Activated CD8-positive, alpha-beta memory T cell treated with anti-CD3 and anti-CD28 coated beads, Interleukin-2, amount 50 U/mL, for 4 hours (primary cell): ENCODE results near the gene DCLK1.

ENCODE experiments used
- DNase-seq: peaks from one replicate; pipeline ENCODE4 v3.0.0-alpha.2; 2020

DCLK1 gene

DNA sequence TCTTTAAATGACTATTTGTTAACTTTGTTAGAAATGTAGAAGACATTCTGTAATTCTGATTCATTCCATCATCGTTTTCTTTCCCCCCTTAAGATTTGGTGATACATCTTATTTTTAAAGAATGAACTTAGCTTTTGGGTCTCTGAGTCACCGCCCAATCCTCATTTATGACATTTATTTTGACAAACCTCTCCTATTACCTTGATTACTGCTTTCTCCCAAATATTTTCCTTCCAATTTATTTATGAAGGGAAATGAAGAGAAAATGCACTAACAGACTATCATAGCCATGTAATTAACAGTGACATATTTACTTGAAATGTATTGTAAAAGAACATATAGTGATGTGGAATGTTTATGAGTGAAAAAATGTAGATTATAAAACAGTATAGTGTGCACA, 241.6 kb downstream of the DCLK1 start:
- no peak for DNase-seq

DNA sequence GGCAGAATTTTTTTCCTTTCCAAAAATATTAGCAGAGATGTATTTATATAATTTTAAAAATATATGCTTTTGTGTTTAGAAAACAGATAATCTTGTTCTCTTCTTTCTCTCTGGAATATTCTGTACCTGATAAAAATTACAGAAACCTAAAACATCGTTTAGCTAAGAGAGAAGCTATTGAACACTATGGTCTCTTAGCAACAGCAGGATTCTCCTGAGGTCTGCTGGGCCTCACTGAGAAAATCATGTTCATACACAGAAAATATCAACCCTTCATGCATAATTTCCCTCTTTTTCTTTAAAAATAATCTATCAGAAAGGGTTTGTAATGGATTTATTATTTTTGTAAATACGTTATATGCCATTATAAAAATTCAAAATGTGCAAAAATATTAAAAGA, 242.2 kb downstream of the DCLK1 start:
- DNase-seq: no peak

DNA sequence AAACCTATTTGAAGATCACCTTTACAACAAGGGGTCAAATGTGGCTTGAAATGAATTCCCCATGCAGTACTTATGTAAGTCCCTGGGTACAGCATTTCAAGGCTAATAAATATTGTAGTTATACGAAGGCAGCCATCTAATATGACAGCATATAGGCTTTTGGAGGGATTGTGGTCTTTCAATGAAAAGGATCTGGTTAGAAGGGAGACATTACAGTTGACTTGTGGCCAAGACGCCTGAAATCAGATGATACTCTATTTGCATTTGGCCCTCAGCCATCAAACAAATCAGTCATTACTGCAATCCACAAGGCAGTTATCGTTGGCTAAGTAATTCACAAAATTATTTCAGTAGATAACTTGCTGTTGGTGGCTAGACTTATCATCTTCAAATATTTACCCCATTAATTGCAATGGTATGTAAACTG, 242.7 kb downstream of the DCLK1 start:
- no peak for DNase-seq

DNA sequence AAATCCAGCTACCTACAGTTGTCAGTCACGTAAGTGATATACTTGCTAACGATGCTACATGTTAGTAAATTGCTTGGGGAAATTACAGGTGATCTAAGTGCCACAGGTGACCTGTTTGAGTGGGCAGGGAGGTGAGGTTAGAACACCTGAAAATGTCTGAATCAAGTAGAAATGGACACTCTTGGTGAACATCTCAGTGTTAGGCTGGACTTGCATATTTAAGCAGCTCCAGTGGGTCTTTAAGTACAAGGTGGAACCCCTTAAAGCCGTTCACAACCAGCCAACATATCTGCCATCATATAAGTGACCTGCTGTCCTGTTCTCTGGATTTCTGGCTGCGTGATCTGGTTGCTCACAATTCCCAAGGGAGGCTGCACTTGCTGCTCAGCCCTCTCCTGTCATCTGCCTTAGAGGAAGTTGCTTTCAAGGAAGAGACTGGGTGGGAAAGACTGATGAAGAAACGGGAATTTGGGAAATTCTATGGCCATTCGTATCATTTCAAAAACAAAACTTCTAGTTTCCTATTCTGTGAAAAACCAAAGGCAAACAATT, 244.0 kb downstream of the DCLK1 start:
- no peak for DNase-seq

DNA sequence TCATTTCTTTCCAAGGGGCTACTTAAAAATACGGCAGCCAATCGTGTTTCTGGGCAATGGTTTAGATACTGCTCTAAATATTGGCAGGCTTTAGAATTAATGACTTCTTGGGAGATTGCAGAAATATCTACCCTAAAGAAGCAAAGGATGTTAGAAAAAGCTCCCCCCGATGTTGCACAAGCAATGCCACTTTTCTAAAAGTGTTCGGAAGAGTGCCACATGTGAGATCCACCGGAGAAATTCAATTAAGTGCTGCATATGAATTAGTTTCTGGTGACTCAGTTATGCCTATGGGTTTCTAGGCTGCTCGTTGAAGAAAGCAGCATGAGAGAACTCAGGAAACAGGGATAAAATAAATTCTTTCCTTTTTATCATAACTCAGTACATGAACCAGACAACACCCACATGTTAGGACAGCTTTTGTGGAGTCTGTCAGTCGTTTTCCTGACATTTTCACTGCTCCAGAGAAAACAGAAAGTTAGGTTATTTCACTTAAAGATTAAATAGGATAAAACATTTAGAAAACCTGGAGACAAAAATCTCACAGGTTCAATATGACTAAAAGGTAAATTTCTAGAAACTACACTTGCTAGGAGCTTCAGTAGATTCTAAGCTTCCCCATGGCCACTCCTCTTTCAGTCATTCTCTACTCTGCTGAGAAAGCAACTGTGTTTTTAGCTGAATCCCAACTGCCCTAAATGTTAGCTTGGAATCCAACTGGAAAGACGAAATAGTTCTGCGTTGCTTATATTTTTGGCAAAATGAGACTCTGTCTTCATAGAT, 244.7 kb downstream of the DCLK1 start:
- no peak for DNase-seq

DNA sequence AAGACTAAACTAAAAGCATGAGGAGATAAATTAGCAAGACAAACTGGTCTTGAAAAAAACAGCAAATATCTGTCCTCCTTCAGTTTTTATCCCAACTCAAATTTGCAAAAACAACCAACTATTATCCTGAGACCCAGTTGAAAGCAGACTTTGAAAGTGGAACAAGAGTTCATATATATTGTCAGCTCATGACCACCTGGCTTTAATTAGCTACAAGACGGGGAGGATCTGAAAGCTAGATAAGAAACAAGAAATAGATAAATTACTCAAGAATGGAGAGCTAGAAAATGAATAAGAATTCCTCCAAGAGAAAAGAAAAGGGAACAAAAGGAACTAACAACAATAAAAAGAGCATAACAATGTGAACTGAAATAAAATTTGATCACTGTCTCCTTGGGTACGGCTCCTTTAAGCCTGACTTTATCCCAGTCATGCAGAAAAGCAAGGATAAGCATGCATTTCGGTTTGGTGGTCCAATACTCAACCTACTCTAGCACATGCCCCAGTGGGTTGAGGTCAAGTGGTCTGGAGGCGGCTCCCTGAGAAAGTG, 246.9 kb downstream of the DCLK1 start:
- DNase-seq: no peak

DNA sequence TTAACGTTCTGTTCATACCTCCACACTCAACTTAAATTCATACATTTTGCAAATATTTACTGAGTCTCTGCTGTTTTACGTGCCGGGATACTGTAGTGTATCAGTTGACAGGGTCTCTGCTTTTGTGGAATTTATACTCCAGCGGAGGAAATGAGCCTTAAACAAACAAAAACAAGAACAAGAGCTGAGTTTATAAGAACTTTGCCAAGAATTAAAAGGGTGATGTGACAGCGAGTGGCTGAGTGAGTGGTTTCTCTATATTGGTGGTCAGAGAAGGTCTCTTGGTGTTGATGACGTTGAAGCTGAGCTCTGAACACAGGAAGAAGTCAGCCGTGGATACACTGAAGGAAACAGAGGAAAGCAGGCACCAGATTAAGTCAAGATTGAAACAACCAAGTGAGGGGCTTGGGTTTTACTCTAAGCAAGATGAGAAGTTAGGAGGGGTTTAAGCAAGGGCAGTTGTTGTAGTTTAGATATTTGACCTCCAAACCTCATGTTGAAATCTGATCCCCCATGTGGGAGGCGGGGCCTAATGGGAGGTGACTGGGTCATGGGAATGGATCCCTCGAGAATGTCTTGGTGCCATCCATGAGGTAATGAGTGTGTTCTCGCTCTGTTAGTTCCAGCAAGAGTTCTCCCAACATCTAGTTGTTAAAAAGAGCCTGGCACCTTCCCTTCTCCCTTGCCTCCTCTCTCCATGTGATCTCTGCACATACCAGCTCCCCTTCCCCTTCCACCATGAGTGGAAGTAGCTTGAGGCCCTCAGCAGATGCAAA, 248.3 kb downstream of the DCLK1 start:
- DNase-seq: no peak

DNA sequence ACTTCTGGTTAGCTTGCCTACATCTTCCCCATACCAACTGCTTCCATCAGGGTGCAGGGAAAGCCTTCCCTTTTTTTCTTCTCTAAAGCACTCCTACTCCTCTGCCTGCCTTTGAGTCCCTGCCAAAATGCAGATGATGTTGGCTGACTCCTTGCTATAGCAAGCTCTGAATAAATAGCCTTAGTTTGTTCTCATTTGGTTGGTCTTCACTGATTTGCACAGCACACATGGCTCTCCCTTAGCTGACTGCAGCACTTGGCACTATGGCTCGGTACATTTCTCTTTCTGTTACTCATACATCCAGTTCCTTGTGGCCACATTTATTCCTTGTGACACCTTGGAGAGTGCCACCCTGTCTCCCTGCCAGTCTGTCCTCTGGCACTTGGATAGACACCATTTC, 249.8 kb downstream of the DCLK1 start:
- DNase-seq: no peak

DNA sequence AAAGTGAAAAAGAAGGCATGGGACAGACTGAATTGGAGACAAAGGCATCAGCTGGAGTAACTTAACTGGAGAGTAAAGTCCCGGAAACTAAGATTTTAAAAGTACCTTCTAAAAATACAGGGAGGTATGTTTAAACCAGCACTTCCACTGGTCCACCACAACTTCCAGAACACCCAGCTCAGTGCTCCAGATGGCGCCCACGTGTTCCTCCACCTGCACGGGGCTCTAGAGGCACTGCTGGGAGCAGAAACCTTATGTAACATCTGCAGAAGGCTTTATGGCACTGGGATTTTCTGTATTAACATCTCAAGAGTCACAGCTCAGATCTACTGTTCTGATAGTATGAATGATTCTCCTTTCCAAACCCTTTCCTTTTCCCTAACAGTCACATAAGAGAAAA, 252.1 kb downstream of the DCLK1 start:
- DNase-seq: no peak

DNA sequence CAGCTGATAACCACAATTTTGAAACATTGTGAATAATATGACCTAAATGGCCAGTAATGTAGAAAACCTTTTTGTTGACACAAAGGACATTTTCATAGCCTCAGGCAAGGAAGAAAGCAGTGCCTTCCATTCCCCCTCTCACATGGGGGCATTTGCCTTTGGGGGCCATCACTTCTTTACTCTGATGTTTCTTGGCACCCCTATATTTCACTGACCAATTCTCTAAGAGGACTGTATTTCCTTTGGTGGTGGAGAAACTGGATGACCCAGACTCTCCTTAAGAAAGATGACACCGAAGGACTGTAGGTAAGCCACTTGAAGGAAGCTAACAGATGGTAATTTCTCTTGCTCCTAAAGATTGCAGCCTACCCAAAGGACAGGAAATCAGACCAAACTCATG, 254.6 kb downstream of the DCLK1 start:
- no peak for DNase-seq

DNA sequence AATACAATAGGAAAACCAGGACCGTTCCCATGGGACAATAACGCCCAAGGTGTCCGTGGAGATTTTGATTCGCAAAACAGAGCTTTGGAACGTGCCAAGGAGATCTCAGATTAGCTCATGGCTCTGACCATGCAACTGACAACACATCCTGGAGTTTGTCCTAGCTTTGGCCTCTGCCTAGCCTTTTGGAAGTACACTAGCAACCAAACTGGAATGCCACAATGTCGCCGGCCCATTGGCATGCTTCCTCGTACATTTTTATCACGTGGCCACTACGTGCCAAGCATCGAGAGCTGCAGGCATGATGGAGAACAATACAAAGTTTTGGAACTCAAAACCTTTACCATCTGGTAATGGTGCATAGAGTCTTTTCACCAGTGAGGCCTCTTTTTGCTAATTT, 256.5 kb downstream of the DCLK1 start:
- DNase-seq: no peak

DNA sequence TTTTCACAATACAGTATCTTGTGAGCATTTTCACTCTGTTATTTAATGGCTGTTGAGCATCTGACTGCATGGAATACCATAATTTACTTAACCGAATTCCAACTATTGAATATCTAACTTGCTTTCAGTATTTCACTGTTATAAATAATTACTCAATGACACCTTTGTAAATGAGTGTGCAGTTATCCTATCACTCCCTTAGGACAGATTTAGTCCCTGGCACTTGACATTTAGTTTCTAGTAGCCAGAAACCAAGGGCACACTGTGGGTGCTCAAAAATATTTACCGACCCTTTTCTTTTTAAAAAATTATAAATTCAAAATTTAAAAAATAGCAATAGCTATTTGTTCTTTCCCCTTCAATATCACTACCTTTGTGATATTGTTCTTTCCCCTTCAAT, 258.8 kb downstream of the DCLK1 start:
- DNase-seq: no peak

DNA sequence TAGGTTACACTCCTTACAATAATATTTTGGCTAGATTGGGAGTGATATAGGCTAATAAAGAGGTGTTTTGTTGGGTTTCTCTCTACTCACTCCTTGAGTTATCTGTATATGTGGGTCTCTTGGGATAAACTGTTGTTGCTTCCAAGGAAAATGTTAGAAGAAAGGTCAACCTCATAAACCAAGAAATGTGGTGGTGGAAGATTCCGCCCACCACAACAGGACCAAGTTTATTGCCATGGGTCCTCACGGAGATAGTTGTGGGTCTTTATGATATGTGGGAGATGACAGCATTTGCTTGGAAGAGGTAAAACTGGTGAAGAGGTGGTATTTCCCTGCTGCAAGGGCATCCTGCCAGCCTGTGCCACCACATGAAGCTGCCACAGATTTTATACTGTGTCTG, 259.6 kb downstream of the DCLK1 start:
- no peak for DNase-seq

DNA sequence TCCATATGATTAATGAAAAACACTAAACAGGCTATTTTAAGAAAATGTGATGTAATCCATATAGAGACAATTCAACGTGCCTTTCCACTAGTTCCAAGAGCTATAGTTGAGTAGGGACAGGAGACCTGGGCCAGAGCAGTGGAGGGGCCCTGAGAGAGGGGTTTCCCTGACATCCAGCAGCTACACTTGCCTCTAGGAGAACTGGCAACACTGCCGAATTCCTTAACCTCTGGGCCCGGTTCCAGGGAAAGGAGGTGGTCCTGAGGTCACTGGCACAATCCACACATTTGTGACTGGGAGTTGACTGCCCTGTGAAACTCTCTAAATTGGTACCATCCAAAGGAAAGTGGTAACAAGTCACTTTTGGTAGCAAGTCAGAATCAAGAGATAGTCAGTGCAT, 264.4 kb downstream of the DCLK1 start:
- no peak for DNase-seq

DNA sequence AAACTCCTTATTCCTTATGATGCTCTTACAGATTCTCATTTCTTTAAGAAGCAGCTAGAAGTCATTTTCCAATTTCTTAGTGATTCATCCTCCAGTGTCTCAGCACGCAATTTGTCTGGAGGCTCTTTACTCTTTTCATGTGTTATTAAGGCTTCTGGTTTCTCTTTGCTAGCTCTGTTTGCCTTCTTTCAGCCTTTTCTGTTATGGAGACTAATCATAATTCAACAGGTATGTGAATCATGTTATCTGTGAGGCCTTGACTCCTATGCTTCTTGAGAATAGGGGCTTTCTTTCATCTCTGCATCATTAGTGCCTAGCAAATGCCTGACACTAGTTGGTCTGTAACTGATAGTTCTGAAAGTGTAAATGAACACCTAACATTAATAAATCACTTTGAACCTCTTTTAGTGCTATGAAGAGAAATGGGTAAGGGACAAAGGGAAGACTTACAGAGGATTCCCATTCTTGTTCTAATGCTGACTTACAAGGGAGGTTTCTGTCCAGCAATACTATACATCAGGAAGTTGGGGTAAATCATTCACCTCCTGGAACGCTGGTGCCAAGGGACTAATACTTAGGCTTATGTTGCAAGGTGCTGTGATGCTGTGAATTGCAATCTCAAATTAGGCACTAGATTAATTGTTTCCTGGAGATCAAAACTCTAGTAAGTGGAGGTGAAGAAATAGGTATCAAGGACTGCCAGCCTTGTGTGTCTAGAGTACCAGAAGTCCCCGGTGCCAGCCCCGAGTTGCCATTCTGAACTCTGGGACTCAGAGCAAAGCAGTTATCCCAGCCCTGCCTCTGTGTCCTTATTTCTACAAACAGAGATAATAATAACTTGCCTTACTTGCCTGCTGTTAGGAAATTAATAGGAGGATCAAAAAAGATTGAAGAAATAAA, 265.6 kb downstream of the DCLK1 start:
- no peak for DNase-seq

DNA sequence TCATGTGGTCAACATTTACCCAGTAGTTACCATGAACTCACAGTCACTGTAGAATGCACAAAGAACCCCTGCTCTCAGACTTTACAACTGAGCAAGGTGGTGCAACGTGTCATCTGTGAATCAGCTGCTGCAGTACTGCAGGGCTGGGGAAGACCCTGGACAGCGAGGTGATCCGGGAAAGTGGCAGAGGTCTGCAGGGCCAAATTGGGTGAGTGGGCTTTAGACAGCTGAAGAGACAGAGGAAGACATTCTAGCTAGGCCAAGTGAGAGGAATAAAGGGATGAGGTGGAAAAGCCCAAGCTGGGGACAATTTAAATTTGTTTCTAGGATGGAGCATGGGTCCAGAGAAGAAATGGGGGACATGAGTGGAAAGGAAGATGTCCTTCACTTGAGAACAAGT, 270.5 kb downstream of the DCLK1 start:
- no peak for DNase-seq

DNA sequence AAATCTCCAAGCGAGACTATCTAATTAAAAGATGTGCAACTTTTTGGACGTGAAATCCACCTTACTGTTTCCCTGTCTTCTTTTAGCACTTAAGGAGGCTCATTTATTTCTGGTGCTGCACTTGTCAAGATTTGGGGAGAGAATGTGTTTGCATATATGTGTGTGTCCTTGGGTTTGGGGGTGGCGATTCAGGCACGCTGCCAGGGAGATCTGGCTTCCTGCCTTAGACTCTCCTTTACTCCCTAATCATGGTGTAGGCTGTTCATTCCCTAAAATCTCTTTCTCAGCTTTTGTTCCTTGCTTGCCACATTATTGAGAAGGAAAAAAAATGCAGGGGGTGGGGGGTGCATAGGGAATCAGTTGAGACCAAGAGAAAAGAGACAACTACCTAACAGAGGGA, 271.2 kb downstream of the DCLK1 start:
- DNase-seq: no peak

DNA sequence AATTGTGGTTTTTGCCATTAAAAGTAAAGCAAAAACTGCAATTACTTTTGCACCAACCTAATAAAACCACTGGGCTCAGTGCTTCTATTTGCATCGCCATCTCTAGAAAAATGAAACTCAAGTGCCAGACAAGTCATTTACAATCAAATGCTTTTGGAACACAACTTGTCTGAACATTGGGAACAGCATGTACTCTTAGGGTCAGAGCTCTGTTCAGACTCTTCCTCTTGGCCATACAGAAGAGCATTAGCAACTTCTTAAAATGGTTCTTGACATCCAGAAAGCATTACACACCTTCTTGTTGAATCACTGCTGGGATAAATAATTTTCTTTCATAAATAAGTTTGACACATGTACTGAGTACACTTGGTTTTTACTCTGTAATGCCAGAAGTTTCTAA, 272.5 kb downstream of the DCLK1 start:
- DNase-seq: no peak

DNA sequence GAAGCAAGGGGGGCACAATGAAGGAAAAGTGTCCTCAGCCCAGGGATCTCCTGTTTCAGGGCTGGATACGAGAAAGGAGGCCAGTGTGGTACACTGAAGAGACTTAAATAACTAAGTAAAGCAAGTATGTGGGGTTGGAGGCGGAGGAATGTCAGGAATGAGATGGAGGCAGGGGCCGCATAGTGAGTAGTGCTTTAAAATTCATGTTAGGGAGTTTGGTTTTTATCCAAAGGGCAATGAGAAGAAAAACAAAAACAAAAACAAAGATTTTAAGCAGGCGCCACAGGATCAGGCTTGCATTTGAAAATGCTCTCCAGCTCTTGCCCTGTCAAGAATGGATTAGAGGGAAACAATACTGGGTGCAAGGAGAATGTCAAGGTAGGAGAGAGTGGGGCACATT, 273.4 kb downstream of the DCLK1 start:
- no peak for DNase-seq

DNA sequence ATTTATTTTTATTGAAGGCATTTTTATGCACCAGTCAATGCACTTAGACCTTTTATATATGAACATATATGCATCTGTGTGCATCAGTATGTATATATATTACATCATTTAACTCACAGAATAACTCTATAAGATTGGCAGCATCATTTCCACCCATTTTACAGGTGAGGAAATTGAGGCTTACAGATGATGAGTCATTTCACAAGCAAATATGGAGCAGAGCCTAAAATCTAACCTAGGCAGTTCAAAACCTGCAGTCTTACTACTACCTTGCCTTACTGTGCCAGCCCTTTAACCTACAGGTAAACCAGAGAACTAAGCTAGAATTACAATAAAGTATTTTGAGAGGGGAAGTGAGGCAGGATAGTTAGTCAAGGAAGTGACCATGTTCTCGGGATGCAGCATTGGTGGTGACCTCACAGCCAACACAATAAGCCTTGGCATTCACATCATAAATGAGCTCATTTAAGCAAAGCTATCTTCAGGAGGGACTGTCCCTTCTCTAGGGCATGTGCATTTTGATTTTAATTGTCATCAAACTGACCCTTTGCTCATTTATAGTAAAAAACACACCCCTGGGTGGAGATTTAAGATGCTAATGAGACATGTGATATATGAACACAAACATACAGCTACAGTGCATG, 274.3 kb downstream of the DCLK1 start:
- DNase-seq: no peak

DNA sequence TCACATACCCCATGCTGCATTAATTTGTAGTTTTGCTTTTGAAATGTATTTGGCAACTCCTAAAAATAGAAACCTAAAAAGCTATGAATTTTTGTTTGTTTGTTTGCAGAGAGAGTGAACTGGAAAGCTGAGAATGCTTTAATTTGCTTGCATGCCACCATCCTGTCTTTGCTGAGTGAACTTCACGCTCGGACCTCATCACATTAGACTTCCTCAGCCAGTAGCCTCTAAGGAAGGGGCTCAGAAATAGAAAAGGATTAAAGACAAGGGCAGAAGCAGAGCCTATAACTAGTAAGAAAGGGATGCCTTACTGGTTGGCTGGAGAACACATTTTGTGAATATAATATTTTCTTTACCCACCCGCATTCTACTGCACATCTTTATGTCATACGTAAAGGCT, 275.1 kb downstream of the DCLK1 start:
- DNase-seq: no peak

DNA sequence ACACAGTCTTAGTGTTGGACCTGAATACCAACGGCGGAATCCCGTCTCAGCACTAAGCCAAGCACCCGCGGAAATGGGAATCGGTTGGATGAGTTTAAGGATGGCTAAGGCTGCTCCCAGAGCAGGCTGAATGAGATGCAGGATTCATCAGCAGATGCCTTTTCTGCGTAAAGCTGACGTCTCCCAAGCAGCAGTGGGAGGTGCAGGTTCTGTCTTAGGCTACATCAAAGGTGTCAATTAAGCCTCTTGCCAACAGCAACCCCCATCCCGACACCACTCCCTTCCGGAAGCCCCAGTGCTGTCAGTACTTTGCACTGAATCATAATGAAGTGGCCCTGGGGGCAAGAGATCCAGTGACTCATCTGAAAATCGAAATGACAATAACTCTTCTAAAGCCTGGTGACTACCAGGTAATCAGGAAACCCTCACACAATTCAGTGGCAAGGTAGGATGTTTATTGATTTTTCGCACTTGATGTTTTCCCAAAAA, 275.6 kb downstream of the DCLK1 start:
- no peak for DNase-seq
